Epithelial cell of proximal tubule (primary cell): Measurements from ENCODE around the gene POLR3E. TPM values are rescaled to one million over a fixed set of nuclear protein-coding genes. Genes with fewer than 3 reads are reported as not detected.
"Not testable (repeated sequence)": the region's sequence is repeated elsewhere in the genome, so short reads cannot be mapped to it uniquely, and the experiment has no call there.

ENCODE experiments used
- DNase-seq: peaks from one replicate; pipeline ENCODE4 v3.0.0-alpha.2; 2011; ENCODE audit warnings: low read depth
- H3K4me3 ChIP-seq: 2 replicates; pipeline ENCODE4 v1.5.1; 2011; ENCODE audit warnings: low read depth, mild to moderate bottlenecking, low read length
- total RNA-seq: library from RNA; depleted of rRNA; stranded (reverse); fragments of >200 nt; gene quantifications from 2 replicates; pipeline ENCODE4 v1.2.3, GENCODE V29; 2015
- TF ChIP-seq, protein P1 (sequence below): conservative IDR thresholded peaks from 2 replicates; pipeline ENCODE4 v1.5.1; 2012; ENCODE audit warnings: low read depth, mild to moderate bottlenecking, low read length

Gene POLR3E
- total RNA-seq, 1 donor from 2014 or later = 31.2 TPM

DNA sequence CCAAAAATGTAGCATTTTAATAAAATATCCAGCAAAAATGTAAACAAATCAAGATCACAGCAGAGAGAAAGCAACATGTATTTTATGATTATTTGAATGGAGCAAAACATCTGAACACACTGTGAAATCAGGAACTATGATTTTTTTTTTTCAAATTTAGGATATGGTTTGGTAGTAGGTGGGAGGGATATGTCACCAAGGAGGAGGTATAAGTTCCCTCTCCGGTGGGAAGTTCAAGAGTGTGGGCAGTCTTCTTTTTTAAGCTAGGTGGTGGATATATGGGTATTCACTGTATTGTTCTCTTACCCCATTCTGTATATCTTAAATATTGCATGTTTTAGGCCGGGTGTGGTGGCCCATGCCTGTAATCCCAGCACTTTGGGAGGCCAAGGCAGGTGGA, 67.0 kb downstream of the POLR3E start:
- DNase-seq = no peak
- TF ChIP-seq, protein P1, sequence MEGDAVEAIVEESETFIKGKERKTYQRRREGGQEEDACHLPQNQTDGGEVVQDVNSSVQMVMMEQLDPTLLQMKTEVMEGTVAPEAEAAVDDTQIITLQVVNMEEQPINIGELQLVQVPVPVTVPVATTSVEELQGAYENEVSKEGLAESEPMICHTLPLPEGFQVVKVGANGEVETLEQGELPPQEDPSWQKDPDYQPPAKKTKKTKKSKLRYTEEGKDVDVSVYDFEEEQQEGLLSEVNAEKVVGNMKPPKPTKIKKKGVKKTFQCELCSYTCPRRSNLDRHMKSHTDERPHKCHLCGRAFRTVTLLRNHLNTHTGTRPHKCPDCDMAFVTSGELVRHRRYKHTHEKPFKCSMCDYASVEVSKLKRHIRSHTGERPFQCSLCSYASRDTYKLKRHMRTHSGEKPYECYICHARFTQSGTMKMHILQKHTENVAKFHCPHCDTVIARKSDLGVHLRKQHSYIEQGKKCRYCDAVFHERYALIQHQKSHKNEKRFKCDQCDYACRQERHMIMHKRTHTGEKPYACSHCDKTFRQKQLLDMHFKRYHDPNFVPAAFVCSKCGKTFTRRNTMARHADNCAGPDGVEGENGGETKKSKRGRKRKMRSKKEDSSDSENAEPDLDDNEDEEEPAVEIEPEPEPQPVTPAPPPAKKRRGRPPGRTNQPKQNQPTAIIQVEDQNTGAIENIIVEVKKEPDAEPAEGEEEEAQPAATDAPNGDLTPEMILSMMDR = no peak

GRCh38 chr16:22366371-22366770, 69.2 kb downstream of the POLR3E start:
- no peak for DNase-seq
- H3K4me3 ChIP-seq = no peak overlapping the region
- TF ChIP-seq, protein P1 = no peak

More for the DNA sequence above, 67.0 kb downstream of the POLR3E start:
- no peak overlapping the region for H3K4me3 ChIP-seq

GRCh38 chr16:22366889-22367288, 69.7 kb downstream of the POLR3E start:
- TF ChIP-seq, protein P1 = no peak
- DNase-seq = no peak
- H3K4me3 ChIP-seq = no peak overlapping the region

- H3K4me3 ChIP-seq, DNase-seq: not testable (repeated sequence)
These were observed 71.1 kb downstream of the POLR3E start for GRCh38 chr16:22368200-22368826.

- TF ChIP-seq, protein P1 = no peak
- no peak overlapping the region for H3K4me3 ChIP-seq
- DNase-seq = no peak
These were observed 72.1 kb downstream of the POLR3E start for GRCh38 chr16:22369221-22369811.

- TF ChIP-seq, protein P1 = no peak
- no peak overlapping the region for H3K4me3 ChIP-seq
- DNase-seq = no peak
These were observed 73.0 kb downstream of the POLR3E start for GRCh38 chr16:22370038-22370820.

DNA sequence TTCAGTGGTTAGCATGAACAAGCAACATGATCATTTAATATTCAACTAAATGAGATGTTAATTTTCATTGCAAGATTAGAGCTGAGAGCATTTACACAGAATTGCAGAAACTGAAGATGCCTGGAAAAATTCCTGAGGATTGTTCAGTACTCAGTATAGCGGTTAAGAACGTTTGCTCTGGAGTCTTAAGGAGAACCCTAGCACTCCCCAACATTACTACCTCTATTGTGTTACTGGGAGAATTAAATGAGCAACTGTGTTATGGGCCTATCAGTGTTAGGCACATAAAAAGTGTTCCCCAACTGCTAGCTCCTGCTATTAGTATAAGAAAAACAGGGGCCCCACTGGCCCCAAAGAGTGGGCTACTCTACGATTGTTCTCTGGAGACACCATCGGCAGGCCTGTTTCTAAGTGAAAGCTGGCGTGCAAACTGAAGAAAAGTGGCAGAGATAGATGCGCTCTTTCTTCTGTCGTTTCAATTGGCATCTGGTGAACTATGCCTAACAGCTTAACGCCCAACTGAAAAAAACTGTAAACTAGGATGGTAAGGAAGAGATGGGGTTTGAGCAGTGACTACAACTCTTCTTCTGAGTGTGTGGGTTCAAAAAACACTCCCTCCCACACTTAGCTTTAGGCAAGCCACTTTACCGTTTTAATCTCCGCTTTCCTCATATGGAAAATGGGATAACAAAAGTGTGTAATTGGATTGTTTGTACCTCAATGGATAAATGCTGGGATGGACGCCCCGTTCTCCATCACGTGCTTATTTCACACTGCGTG, 75.9 kb downstream of the POLR3E start:
- no peak for DNase-seq
- TF ChIP-seq, protein P1 = no peak
- peak overlapping the region; percentile 77 for H3K4me3 ChIP-seq
